Stimulated activated CD4-positive, alpha-beta T cell treated with anti-CD3 and anti-CD28 coated beads, Interleukin-12 subunit alpha, Interleukin-12 subunit beta, amount 100 ng/mL, for 24 hours (primary cell): ENCODE data around the gene KDM2A.

Experiments used
- DNase-seq, 2 experiments: peaks; one replicate each; pipeline ENCODE4 v3.0.0-alpha.2; 2020; ENCODE audit warnings: low read depth in 2 of 2

Gene KDM2A

GRCh38 chr11:67237574-67237973, 118.5 kb downstream of the KDM2A start:
- no peak for DNase-seq

DNA sequence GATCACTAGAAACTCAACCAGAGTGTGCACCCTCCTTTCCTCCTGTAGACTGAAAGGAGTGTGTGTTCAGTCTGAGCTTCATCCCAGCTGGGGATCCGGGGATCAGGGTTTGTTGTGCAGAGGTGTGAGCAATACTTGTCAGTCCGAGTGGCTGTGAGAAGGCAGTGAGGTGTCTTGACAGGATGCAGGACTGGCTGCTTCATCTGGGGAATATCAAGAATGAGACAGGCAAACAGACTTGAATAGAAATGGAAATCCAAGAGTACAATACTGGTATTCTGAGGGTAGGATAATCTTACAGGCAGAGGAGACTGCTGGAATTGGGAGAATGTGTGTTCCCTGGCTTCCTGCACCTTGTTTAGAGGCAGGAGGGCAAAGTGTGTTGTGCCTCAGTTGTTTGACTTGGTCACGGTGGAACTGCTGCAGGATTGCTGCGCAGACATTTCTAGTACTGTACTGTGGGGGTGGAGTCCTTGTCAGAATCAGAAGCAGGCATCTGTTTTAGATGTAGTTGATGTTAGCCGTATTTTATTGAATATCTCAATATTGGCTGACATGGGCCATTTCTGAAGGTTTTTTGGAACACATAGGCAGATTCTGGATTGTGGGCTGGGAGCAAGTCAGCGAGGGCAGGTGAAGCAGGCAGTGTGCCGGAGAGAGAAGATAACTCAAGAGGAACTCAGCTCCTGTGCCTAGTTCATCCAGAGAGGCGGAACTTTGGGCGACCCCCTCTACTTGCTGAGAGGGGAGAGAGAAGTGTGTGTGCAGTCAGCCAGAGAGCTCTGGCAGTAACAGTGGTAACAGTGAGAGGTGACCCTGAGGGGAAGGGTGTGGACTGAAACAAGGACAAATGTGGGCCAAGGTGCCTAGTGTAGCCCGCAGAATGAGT, 120.1 kb downstream of the KDM2A start:
- no peak for DNase-seq

DNA sequence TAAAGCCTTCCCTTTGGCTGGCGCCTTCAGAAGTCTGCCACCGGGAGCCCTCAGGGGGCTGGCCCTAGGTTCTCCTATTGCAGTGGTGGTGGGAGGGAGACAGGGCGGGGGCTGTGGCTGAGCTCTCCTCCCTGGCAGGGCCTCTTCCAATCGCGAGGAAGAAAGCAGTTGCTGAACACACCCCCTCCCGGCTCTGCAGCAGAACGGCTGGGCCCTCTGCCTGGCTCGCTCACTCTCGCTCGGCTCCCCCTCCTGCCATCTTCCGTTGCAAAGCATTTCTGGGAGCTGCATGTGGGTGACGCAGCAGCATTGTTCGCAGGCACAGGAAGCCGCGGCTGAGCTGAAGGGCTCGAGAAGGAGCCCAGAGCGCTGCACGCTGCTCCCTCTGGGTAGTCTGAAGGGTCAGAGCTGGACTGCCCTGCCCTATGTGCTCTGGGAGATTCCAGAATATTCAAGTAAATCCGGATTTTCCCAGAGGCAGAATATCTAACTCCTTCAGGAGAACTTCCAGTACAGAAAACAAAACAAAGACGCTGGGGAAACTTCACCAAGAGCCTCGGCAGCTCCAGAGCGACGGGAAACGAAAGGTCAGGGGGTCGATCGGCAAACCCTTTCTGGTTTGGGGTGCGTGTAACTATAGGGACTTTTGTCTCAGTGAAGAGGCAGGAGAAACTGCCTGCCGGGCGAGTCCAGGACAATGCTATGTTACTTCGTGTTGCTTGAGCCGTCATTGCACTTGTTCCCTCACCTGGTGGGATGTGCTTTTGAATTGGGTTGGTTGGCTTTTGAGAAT, 120.9 kb downstream of the KDM2A start:
- peak; percentile 90 to 96 for DNase-seq

DNA sequence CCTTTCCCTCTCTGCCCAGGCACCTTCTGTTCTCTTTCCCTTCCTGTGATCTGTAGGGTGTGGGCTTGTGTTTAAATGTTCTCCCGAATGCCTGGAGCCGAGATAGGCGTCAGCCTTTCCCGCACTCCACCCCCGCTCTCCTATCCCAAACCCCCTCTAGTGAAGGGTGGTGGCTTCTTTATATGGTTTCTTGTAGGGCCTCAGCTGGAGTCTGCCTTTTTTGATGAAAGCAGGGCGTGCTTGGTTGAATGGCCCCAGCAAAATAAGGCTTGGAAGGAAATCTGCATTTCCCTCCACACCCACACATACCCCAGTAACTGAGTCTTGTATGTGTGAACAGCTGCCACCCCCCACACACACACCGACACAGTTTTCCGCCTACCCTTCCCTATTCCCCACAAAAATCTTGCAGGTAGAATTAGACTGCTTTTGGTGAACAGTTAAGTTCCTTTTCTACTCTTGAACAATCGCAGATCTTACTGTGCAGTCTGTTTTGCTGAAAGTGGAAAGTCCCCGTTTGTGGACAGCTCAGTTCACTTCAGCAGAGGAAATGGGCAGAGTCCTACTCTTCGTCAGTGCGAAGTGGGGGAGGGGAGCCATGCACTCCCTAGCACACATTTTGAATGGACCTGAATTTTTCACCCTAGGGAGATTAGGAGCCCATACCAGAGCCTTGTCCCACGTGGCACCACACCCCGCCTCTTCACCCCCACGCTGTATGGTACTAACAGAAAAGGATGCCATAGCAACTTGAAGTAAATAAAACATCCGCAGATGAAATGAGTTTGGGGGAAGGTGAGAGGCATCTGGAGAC, 121.7 kb downstream of the KDM2A start:
- peak; percentile 63 to 82 for DNase-seq

GRCh38 chr11:67242548-67242947, 123.5 kb downstream of the KDM2A start:
- no peak for DNase-seq

GRCh38 chr11:67243051-67243450, 124.0 kb downstream of the KDM2A start:
- DNase-seq, result no peak

- no peak for DNase-seq
Observed at GRCh38 chr11:67245046-67245445, 126.0 kb downstream of the KDM2A start.

DNA sequence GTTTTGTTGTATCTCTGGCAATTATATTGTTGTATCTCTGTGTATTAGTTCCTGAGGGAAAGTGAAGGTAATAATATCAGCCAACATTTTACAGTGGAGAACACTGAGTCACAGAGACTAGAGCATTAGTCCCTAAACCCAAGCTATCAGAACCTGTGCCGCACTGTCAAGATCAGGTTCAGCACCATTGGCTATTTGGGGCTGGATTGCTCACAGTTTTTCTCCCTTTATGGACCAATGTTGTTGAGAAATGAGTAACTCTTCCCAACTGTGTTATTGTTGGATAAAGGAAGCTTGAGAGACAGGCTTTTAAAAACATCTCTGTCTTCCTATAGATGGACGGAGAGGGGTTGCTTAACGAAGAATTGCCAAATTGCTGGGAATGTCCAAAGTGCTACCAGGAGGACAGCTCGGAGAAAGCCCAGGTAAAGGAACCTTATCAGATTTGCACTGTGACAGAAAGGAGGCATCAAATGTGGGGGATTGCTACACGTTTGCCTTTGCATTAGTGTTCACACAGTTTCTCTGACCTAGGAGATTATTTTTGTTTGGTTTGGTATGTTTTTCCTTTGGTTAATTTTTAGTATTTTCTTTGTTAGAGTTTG, 129.0 kb downstream of the KDM2A start:
- DNase-seq, result no peak

DNA sequence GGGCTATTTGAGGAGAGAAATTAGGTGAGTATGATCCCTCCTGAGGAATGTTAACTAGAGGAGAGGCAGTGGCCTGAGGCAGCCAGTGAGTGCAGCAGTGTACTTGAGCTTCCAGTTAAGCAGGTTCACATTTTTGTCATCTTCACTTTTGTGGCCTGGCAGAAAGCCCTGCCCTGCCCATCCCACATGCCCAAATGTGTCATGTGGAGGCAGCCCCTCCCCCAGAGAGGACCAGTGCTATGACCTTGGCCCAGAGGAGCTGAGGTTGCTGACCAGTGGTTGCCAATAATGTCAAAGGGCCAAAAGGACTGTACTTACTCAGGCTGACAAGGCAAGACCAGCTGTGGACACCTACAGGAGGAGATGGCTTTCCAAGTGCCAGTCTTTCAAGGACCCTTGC, 129.6 kb downstream of the KDM2A start:
- DNase-seq, result no peak

DNA sequence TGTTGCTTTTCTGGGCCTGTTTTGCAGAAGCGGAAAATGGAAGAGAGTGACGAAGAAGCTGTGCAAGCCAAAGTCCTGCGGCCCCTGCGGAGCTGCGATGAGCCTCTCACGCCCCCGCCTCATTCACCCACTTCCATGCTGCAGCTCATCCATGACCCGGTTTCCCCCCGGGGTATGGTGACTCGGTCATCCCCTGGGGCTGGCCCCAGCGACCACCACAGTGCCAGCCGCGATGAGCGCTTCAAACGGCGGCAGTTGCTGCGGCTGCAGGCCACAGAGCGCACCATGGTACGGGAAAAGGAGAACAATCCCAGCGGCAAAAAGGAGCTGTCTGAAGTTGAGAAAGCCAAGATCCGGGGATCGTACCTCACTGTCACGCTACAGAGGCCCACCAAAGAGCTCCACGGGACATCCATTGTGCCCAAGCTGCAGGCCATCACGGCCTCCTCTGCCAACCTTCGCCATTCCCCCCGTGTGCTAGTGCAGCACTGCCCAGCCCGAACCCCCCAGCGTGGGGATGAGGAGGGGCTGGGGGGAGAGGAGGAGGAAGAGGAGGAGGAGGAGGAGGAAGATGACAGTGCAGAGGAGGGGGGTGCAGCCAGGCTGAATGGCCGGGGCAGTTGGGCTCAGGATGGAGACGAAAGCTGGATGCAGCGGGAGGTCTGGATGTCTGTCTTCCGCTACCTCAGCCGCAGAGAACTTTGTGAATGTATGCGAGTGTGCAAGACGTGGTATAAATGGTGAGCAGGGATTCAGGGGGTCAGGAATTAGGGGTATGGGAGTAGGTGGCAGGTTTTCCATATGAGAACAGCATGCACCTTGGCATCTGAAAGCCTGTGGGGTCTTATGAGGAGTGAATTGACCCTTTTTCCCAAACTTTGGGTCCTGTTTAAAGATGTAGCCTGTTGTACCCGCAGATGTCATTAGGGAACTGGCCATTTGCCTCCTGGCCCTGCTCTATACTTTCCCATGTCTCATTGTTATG, 131.3 kb downstream of the KDM2A start:
- no peak for DNase-seq

DNA sequence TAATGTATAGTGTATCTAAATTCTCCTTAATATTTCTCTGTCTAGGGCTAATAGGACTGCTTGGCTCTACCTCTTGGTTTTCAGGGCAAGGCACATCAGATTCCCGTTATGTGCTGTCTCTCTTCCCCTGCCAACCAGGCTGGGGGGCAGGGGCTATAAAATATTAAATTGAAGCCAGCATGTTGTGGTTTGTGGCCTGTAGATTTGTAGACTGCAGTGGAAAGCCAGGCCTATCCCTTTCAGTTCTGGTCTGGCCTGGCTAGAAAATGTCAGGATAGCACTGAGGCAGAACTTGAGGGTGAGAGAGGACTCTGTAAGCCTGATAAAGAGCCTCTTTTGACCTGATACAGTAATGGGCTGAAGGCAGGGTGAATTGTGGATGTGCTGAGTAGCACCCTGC, 132.8 kb downstream of the KDM2A start:
- no peak for DNase-seq

DNA sequence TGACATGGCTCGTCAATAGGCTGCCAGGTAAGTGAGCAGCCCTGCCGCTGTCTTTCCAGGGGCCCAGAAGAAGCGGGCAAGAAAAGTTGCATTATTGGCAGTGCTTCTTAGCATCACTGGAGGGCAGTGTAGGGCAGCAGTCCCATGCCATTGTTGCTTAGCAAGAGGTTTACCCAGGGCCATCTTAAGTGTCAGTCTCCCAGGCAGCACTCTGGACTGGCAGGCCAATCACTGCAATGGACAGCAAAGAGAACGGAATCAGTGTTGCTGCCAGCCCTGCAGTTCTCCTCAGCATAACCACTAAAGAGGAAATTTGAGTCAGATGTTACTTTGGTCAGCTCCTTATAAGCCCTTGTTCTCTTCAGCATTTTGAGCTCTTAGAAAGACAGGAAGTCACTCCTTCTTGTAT, 133.8 kb downstream of the KDM2A start:
- no peak for DNase-seq

DNA sequence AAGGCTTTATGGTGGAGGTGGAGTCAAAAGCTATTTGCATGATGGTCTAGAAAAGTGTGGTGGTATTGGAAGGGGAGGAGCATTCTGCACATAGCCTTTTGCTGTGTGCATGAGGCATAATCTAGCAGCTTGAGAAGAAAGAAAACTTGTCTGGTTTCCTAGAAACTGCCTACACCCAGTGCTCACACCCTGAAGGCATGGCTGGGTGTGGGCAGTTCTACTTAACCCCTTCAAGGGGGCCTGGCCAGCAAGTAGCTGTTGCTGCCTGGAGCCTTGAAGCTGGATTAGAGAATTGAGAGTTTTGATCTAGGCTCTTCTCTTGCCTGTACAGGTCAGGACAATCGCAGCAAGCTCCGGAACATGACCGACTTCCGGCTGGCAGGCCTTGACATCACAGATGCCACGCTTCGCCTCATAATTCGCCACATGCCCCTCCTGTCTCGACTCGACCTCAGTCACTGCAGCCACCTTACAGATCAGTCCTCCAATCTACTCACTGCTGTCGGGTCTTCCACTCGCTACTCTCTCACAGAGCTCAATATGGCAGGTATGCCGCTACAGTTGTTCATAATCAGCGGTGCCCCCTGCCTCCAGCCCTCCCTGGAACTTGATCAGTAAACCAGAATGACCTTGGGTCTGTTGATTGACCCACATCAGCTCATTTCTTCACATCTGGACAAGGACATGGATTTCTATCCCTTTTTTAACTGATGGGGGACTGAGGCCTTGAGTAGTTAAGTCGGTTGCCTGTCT, 135.0 kb downstream of the KDM2A start:
- no peak for DNase-seq

DNA sequence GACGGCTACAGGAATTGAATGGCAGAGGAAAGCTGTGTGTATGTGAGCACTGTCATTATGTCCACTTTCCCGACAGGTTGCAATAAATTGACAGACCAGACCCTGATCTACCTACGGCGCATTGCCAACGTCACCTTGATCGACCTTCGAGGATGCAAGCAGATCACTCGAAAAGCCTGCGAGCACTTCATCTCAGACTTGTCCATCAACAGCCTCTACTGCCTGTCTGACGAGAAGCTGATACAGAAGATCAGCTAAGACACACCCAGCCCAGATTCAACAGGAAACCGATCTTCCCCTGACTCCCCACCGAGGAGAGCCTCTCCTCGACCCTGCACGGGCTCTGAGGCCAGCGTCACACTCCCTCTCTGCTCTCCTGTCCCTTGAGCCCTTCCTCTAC, 135.7 kb downstream of the KDM2A start:
- no peak for DNase-seq

DNA sequence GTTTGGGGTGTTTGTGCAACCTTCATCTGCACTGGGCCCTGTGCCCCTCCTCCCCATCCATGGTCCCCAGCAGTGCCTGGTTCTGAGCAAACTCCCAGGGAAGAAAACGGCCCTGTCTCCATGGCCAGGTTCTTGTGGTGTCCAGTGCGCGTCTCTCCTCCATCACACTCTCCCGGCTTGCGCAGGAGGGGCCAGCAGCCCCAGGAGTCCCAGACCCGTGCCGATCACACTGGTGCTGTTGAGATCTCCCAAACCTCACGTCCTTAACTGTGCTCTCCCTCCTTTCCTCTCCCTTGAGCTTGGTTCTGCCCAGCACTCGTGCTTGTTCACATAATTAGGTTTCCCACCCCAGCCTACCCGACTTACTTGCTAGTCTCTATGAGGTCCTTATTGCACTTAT, 136.3 kb downstream of the KDM2A start:
- DNase-seq, result no peak

GRCh38 chr11:67255864-67256263, 136.8 kb downstream of the KDM2A start:
- DNase-seq, result no peak

DNA sequence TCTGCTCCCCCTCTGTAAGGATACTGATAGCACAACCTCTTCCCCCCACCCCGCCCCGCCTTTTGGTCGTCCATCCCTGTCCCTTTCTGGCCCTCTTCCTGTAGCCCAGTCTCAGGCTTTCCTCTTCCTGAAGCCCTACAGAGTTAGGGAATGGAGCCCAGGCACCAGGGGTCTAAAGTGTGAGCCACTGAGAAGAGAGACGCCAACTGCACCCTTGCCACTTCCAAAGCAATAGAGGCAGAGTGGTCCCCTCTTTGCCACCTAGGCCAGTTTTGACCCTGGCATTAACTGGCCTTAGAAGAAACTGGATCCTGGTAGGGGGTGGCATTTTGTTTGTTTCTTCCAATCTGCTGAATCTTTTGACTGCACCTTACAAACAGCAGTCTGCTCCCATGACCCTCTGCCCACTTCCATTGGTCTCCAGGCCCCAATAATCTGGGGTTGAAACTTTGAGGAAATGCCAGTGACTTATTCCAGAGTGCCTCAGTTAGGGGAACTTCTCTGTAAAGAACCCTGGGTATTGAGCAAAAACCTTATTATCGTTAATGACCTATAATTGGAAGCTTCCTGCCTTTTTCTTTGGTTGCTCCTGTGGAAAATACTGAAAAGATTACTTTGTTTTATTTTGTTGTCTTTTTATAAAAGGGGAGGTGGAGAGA, 137.5 kb downstream of the KDM2A start:
- no peak for DNase-seq

- DNase-seq, result no peak
Observed at GRCh38 chr11:67260406-67260805, 141.3 kb downstream of the KDM2A start.
